Measurements from ENCODE around the gene KIRREL2. TPM values are rescaled to one million over a fixed set of nuclear protein-coding genes. Genes with fewer than 3 reads are reported as not detected.
A peak's percentile ranks its signal among the peaks of the same experiment; 100 is the strongest.

Gene KIRREL2
- total and polyA plus RNA-seq, 9 of the 15 experiments (the other 6 are each of a cell fraction or from before 2014, with no cell fraction given) = 0.01 to 0.12 (median 0.09) TPM; not detected in 4

DNA sequence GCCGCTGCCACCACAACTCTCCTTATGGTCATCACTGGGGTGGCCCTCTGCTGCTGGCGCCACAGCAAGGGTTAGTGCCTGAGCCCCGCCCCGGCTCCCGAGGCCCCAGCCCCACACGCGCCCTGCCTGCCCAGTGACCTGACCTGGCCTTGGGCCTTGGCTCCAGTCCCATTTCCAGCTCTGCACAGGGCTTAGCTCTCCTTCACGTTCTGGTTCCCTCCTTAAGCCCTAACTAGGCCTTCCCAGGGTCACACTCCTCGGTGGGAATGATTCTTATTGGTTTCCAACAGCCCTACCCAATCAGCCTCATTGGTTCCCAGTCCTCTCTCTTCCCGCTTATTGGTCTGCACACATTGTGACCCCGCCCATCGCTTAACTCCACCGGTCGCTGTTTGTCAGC, 5.8 kb downstream of the KIRREL2 start (continued):
- TF ChIP-seq ZBTB33 (CRISPR knock-in tag; IDR thresholded peaks at IDR 0.05) = peak; percentile 97
- TF ChIP-seq NEUROD1 (IDR thresholded peaks at IDR 0.05; ENCODE audit: borderline replicate concordance, low read depth, low read length, partially characterized antibody) = peak; percentile 17
- TF ChIP-seq ZNF134 (CRISPR knock-in tag; conservative IDR thresholded peaks at IDR 0.05) = no peak
- TF ChIP-seq RBM22 (IDR thresholded peaks at IDR 0.05; ENCODE audit: low read depth, low read length, poor library complexity, severe bottlenecking) = no peak
- 0 out of 2 replicates have a peak, but pooled peaks have one; percentile 57 for TF ChIP-seq MBD2 (IDR thresholded peaks at IDR 0.05; ENCODE audit: borderline replicate concordance, low read depth)
- TF ChIP-seq HOMEZ (CRISPR knock-in tag; IDR thresholded peaks at IDR 0.05) = no peak
- TF ChIP-seq TAF9B (IDR thresholded peaks at IDR 0.05; ENCODE audit: partially characterized antibody) = no peak
- no peak for TF ChIP-seq ARID1B (IDR thresholded peaks at IDR 0.05)
- no peak for TF ChIP-seq ZC3H4 (CRISPR knock-in tag; IDR thresholded peaks at IDR 0.05; ENCODE audit: borderline replicate concordance)
- TF ChIP-seq ELK3 (CRISPR knock-in tag; IDR thresholded peaks at IDR 0.05) = no peak
- TF ChIP-seq ZNF140 (CRISPR knock-in tag; IDR thresholded peaks at IDR 0.05) = no peak
- TF ChIP-seq USF1 (CRISPR knock-in tag; IDR thresholded peaks at IDR 0.05) = no peak
- TF ChIP-seq FOS (IDR thresholded peaks at IDR 0.05; ENCODE audit: extremely low read depth, insufficient read length) = peak; percentile 88
- no peak for TF ChIP-seq KLF6 (CRISPR knock-in tag; IDR thresholded peaks at IDR 0.05; ENCODE audit: borderline replicate concordance)
- TF ChIP-seq, protein P1, sequence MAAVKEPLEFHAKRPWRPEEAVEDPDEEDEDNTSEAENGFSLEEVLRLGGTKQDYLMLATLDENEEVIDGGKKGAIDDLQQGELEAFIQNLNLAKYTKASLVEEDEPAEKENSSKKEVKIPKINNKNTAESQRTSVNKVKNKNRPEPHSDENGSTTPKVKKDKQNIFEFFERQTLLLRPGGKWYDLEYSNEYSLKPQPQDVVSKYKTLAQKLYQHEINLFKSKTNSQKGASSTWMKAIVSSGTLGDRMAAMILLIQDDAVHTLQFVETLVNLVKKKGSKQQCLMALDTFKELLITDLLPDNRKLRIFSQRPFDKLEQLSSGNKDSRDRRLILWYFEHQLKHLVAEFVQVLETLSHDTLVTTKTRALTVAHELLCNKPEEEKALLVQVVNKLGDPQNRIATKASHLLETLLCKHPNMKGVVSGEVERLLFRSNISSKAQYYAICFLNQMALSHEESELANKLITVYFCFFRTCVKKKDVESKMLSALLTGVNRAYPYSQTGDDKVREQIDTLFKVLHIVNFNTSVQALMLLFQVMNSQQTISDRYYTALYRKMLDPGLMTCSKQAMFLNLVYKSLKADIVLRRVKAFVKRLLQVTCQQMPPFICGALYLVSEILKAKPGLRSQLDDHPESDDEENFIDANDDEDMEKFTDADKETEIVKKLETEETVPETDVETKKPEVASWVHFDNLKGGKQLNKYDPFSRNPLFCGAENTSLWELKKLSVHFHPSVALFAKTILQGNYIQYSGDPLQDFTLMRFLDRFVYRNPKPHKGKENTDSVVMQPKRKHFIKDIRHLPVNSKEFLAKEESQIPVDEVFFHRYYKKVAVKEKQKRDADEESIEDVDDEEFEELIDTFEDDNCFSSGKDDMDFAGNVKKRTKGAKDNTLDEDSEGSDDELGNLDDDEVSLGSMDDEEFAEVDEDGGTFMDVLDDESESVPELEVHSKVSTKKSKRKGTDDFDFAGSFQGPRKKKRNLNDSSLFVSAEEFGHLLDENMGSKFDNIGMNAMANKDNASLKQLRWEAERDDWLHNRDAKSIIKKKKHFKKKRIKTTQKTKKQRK (IDR thresholded peaks at IDR 0.05; ENCODE audit: borderline replicate concordance, low read depth, low read length) = no peak
- TF ChIP-seq CHD2 (IDR thresholded peaks at IDR 0.05; ENCODE audit: low read depth, low read length) = peak; percentile 57; the same call in 1 of the 2 replicates
- TF ChIP-seq HMG20A (CRISPR knock-in tag; conservative IDR thresholded peaks at IDR 0.05) = no peak
- TF ChIP-seq BRD9 (IDR thresholded peaks at IDR 0.05; ENCODE audit: low read depth, partially characterized antibody) = no peak
- peak; percentile 88 for TF ChIP-seq L3MBTL2 (IDR thresholded peaks at IDR 0.05)
- TF ChIP-seq TEAD1 (CRISPR knock-in tag; IDR thresholded peaks at IDR 0.05) = no peak
- no peak for TF ChIP-seq TAF15 (IDR thresholded peaks at IDR 0.05; ENCODE audit: low read depth, low read length)
